GM19455 (cell line): ENCODE measurements around the gene MDH1.
"Not testable (repeated sequence)": the region's sequence is repeated elsewhere in the genome, so short reads cannot be mapped to it uniquely, and the experiment has no call there.

ENCODE experiments used
- ATAC-seq: cut with Tn5 transposase; IDR thresholded peaks from one replicate; pipeline ENCODE4 v1.9.1; 2021; ENCODE audit not compliant: unreplicated experiment

MDH1 gene

DNA sequence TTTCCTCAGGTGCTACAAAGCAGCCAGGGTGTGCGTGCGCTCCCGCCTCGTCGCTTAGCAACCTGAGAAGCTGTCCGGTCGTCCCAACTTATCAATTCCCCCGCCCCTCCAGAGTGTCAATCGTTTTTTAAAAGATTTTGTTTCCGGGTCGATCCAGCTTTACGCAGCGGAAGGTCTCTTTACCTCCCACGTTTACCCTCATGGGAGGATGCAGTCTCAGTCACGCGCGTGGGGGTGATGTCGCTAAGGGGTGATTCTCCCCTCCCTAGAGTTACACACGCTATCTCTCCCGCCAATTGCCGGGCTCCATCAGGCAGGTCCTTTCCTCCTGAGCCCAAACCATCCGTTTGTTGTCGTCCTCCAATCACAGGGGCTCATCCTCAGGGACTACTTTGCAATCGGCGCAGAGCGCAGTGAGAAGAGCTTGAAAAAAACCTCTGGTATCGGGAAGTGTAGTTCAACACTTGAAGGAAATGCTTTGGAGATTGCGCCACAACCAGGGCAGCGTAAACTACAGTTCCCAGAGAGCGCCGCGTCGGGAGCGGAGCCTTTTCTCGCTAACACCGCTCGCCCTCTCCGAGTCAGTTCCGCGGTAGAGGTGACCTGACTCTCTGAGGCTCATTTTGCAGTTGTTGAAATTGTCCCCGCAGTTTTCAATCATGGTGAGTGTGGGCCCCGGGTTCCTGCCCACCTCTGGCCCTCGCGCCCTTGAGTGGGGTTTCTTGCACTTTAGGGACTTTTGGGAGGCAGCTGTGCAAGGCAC is at the start of gene MDH1, which contains the start of gene WDPCP:
MDH1 (plus strand) TSS at position 579 of the 763 bp plus-strand sequence; CDS start at position 660, 81 bp downstream.
WDPCP (minus strand) TSS at position 93 of the 763 bp plus-strand sequence. CDS start 206 bp downstream, outside the sequence.
- peak; percentile 85 for ATAC-seq

DNA sequence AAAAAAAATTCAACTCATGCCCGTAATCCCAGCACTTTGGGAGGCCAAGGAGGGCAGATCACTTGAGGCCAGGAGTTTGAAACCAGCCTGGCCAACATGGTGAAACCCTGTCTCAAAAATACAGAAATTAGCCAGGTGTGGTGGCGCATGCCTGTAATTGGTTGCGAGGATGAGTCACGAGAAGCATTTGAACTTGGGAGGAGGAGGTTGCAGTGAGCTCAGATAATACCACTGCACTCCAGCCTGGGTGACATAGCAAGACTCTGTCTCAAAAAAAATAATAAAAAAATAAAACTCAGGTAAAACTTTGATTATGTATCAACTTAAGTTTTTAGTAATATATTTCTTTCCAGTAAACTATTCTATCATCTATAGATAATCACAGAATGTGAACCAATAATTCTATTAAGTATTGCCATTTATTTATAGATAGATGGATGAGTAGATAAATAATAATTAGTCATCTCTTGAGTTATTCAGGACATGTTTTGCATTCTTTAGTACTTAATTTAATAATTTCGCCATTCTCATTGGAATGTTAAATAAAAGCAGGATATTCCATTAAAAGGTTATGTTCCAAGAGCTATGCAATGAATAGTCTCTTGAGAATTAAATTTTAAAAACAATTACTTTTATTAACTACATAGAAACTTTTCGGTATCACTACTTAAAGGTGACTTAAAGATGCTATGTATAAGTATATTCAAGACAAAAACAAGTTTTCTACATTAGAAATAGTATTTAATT is 49.2 kb upstream of the MDH1 start:
- no peak for ATAC-seq

GRCh38 chr2:63544017-63544627 is 44.6 kb upstream of the MDH1 start:
- no peak for ATAC-seq

GRCh38 chr2:63545023-63545422 is 43.7 kb upstream of the MDH1 start:
- no peak for ATAC-seq

DNA sequence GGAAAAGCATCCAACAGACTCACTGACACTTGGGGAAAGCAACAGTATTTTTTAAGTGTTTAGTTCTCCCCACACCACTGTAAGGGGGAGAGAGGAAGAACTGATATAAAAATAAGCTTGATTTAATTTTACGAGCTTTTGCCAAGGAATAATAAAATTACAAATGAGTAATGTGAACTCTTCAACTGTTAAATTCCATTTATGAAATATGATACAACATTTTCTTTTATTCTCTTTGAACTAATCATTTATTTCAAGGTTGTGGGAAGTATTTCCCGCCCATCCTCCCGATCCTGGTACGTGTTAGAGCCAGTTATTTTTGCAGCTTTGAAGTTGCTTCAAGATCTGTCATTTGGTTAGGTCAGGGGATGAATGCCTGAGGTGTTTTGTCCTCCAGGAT is 35.7 kb upstream of the MDH1 start:
- no peak for ATAC-seq

DNA sequence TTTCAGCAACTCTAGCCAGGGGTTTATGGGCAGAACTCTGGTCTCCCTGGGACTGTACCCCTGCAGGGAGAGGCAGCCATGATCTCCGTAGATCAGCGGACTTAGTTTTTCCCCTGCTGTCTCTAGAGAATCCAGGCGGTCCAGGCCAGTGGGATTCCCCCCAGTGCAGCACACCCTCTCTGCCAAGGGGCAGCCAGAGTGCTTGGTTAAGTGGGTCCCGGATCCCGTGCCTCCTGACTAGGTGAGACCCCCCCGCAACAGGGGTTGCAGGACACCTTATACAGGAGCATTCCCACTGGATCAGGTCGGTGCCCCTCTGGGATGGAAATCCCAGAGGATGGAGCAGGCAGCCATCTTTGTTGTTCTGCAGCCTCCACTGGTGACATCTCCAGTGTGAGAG is 33.5 kb upstream of the MDH1 start:
- ATAC-seq, result no peak

- ATAC-seq, result no peak
Observed at GRCh38 chr2:63555931-63556330, 32.8 kb upstream of the MDH1 start.

DNA sequence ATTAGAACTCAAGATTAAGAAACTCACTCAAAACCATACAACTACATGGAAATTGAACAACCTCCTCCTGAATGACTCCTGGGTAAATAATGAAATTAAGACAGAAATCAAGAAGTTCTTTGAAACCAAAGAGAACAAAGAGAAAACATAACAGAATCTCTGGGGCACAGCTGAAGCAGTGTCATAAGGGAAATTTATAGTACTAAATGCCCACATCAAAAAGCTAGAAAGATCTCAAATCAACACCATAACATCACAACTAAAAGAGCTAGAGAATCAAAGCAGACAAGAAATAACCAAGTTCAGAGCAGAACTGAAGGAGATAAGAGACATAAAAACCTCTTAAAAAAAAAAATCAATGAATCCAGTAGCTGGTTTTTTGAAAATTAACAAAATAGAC is 30.9 kb upstream of the MDH1 start:
- ATAC-seq, result not testable (repeated sequence)

GRCh38 chr2:63558922-63559321 is 29.8 kb upstream of the MDH1 start:
- ATAC-seq, result not testable (repeated sequence)

- ATAC-seq, result no peak
Observed at GRCh38 chr2:63562751-63563150, 26.0 kb upstream of the MDH1 start.

DNA sequence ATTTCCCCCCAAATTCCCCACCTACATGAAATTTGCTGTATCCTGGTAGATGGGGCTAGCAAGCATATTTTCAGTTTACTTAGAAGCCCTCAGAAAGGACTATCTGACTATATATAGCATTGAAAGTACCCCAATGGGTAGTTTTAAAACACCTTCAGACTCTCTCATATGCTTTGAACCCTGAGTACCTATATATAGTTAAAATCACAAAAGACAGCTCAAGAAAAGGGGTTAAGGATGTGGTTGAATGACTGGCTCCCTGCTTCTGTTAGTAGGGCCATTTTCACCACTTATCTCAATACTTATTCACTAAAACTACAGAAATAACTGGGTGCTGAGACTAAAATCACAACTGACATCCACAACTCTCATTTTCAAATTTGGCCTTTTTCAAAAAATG is 19.0 kb upstream of the MDH1 start:
- no peak for ATAC-seq

- no peak for ATAC-seq
Observed at GRCh38 chr2:63571291-63571690, 17.5 kb upstream of the MDH1 start.

- no peak for ATAC-seq
Observed at GRCh38 chr2:63572001-63572400, 16.8 kb upstream of the MDH1 start.

DNA sequence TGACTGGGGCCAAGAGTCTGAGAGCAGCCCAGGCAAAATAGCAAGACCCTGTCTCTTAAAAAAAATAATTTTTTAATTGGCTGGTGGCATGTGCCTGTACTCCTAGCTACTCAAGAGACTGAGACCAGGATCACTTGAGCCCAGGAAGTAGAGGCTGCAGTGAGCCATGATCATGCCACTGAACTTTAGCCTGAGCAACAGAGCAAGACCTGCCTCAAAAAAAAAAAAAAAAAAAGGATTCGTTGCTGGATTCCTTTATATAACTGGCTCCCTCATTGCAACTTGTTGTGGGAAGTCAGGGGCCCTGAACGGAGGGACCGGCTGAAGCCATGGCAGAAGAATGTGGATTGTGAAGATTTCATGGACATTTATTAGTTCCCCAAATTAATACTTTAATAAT is 15.7 kb upstream of the MDH1 start:
- ATAC-seq, result not testable (repeated sequence)

- ATAC-seq, result not testable (repeated sequence)
Observed at GRCh38 chr2:63573726-63574345, 14.9 kb upstream of the MDH1 start.

DNA sequence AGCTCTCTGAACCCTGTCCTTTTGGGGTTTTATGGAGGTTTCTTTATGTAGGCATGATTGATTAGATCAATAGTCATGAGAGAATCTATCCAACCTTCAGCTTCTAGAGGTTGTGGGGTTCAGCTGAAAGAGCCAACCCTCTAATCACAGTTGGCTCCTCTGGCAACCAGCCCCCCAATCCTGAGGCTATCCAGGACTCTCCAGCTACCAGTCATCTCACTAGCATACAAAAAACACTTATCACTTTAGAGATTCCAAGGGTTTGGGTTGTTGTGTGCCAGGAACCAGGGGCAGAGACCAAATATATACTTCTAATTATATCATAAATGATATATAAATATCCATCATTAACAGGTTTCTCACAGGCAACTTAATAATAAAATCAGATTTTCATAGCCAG is 12.2 kb upstream of the MDH1 start:
- no peak for ATAC-seq

GRCh38 chr2:63578767-63579166 is 10.0 kb upstream of the MDH1 start:
- ATAC-seq, result no peak

DNA sequence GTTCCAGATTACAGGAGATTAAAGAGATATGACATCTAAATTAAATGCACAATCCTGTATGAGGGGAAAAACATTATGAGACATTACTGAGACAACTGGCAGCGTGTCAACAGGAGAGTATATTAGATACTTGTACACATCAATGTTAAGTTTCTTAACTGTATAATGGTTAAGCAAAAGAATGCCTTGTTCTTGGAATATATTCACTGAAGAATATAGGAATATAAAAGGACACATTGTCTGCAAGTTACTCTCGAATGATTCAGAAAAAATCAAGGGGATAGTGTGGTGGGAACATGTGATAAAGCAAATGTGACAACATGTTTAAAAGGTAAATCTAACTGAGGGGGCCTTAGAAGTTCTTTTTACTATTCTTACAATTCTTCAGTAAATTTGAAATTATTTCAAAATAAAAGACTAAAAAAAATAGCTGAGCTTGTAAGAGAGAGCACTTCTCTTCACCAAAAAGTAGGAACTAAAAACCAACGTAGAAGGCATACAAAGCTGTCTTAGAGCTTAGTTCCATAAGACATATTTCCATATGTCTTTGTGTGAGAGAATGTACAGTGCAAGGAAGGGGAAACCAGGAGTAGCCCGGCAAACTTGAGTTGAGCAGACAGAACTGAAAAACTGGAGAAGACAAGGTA is 8.0 kb upstream of the MDH1 start:
- no peak for ATAC-seq

DNA sequence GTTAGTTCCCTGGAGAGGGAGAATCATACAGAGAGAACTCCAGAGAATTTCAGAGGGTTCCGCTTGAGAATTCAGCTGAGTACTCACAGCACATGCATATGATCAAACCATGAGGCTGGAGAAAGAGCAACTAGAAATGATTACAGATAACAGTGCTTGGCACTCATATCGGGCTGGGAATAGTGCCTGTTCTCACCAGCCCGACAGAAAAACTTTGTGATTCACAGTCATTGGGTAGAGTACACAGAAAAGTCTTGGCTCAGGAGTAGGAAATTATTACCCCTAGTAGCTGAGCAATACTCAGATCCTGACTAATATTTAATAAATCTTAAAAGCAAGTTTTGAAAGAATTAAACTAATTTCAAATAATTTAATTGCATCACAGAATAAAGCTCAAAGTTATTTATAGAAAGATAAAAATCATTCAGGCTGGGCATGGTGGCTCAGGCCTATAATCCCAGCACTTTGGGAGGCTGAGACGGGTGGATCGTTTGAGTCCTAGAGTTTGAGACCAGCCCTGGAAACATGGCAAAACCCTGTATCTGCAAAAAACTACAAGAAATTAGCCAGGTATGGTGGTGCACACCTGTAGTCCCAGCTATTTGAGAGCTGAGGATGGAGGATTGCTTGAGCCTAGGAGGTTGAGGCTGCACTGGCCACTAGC is 7.3 kb upstream of the MDH1 start:
- no peak for ATAC-seq

GRCh38 chr2:63582873-63583272 is 5.9 kb upstream of the MDH1 start:
- ATAC-seq, result no peak
